Measurements from ENCODE around the gene TRMT44. TPM values are rescaled to one million over a fixed set of nuclear protein-coding genes. Genes with fewer than 3 reads are reported as not detected.

TRMT44 gene
- total RNA-seq, 1 donor from 2014 or later, result 20.1 TPM

- Mint-ChIP-seq H3K27ac (ENCODE audit: unreplicated experiment) (no peak overlapping the region), H3K4me1 (no peaks in the 10 kb centered on the region), H3K27me3 (ENCODE audit: low read depth) (peaks cover 3% of the 10 kb centered on the region), H3K36me3 (ENCODE audit: low read depth) (no peaks in the 10 kb centered on the region), H3K4me3 (no peak overlapping the region), H3K9me3 (no peaks in the 10 kb centered on the region)
- no peak for DNase-seq (ENCODE audit: low read depth, low spot score)
- no peak for TF ChIP-seq CTCF (conservative IDR thresholded peaks at IDR 0.05)
Observed at GRCh38 chr4:8503801-8504200, 63.2 kb downstream of the TRMT44 start.

- no peaks in the 10 kb centered on the region for H3K4me1 Mint-ChIP-seq
- DNase-seq (ENCODE audit: low read depth, low spot score), result no peak
- no peak overlapping the region for H3K4me3 Mint-ChIP-seq
- no peak for TF ChIP-seq CTCF (conservative IDR thresholded peaks at IDR 0.05)
- H3K27me3 Mint-ChIP-seq (ENCODE audit: low read depth), result peaks cover 3% of the 10 kb centered on the region
- no peaks in the 10 kb centered on the region for H3K36me3 Mint-ChIP-seq (ENCODE audit: low read depth)
- no peak overlapping the region for H3K27ac Mint-ChIP-seq (ENCODE audit: unreplicated experiment)
- no peaks in the 10 kb centered on the region for H3K9me3 Mint-ChIP-seq
Observed at GRCh38 chr4:8504279-8505007, 63.9 kb downstream of the TRMT44 start.

- DNase-seq (ENCODE audit: low read depth, low spot score), result no peak
- Mint-ChIP-seq H3K4me1 (no peaks in the 10 kb centered on the region), H3K27me3 (ENCODE audit: low read depth) (peaks cover 3% of the 10 kb centered on the region), H3K9me3 (no peaks in the 10 kb centered on the region), H3K36me3 (ENCODE audit: low read depth) (no peaks in the 10 kb centered on the region), H3K4me3 (no peak overlapping the region), H3K27ac (ENCODE audit: unreplicated experiment) (no peak overlapping the region)
- no peak for TF ChIP-seq CTCF (conservative IDR thresholded peaks at IDR 0.05)
Observed at GRCh38 chr4:8505229-8505628, 64.7 kb downstream of the TRMT44 start.

- H3K36me3 Mint-ChIP-seq (ENCODE audit: low read depth), result no peaks in the 10 kb centered on the region
- H3K4me1 Mint-ChIP-seq, result no peaks in the 10 kb centered on the region
- H3K9me3 Mint-ChIP-seq, result no peaks in the 10 kb centered on the region
- peak overlapping the region; percentile 86 for H3K27ac Mint-ChIP-seq (ENCODE audit: unreplicated experiment)
- DNase-seq (ENCODE audit: low read depth, low spot score), result no peak
- no peak for TF ChIP-seq CTCF (conservative IDR thresholded peaks at IDR 0.05)
- H3K27me3 Mint-ChIP-seq (ENCODE audit: low read depth), result peaks cover 3% of the 10 kb centered on the region
- no peak overlapping the region for H3K4me3 Mint-ChIP-seq
Observed at GRCh38 chr4:8506006-8506372, 65.4 kb downstream of the TRMT44 start.

- Mint-ChIP-seq H3K4me1 (no peaks in the 10 kb centered on the region), H3K9me3 (no peaks in the 10 kb centered on the region), H3K36me3 (ENCODE audit: low read depth) (no peaks in the 10 kb centered on the region), H3K4me3 (no peak overlapping the region), H3K27me3 (ENCODE audit: low read depth) (peaks cover 3% of the 10 kb centered on the region), H3K27ac (ENCODE audit: unreplicated experiment) (no peak overlapping the region)
- TF ChIP-seq CTCF (conservative IDR thresholded peaks at IDR 0.05), result no peak
- no peak for DNase-seq (ENCODE audit: low read depth, low spot score)
Observed at GRCh38 chr4:8506373-8507195, 66.0 kb downstream of the TRMT44 start.
